ENCODE data around the gene FTO. TPM values are rescaled to one million over a fixed set of nuclear protein-coding genes. Genes with fewer than 3 reads are reported as not detected.

FTO gene
- total and polyA plus RNA-seq, 7 experiments from 2014 or later: 47.2 to 104 (median 58.3) TPM

GRCh38 chr16:53936529-53936928, 232.6 kb downstream of the FTO start:
- H3K9me3 Mint-ChIP-seq: peaks cover 0 to 3% (median 0%) of the 10 kb centered on the region in 11 donors
- H3K36me3 Mint-ChIP-seq: peaks cover 11 to 76% (median 70%) of the 10 kb centered on the region in 5 donors
- Histone ChIP-seq H3K27me3 (ENCODE audit: control insufficient read depth in 2 of 2, insufficient read depth in 2 of 2, low read length in 2 of 2) (no peaks in the 10 kb centered on the region), H3K4me3 (ENCODE audit: low read length) (no peak overlapping the region), H3K9me3 (ENCODE audit: control insufficient read depth in 2 of 3, low read length in 3 of 3) (no peaks in the 10 kb centered on the region), H3K27ac (ENCODE audit: low read depth, low read length) (no peak overlapping the region), H3K4me1 (ENCODE audit: control insufficient read depth in 2 of 2, insufficient read depth in 2 of 2, low read length in 2 of 2) (no peaks in the 10 kb centered on the region), H3K36me3 (ENCODE audit: control insufficient read depth in 2 of 3, insufficient read depth in 3 of 3, low read length in 3 of 3) (peaks cover 0 to 29% (median 0%) of the 10 kb centered on the region in 3 experiments)
- CTCF ChIA-PET: no interaction called here
- intact Hi-C loops (cut with micrococcal nuclease): no loop called here
- DNase-seq (no peak), ATAC-seq (no peak)
- H3K4me3 Mint-ChIP-seq: no peak overlapping the region
- POLR2A ChIA-PET: no interaction called here
- no peak overlapping the region for H3K27ac Mint-ChIP-seq
- no peaks in the 10 kb centered on the region for H3K27me3 Mint-ChIP-seq
- H3K4me1 Mint-ChIP-seq: peaks cover 0 to 8% (median 0%) of the 10 kb centered on the region in 7 donors

GRCh38 chr16:53937161-53937880, 233.4 kb downstream of the FTO start:
- Mint-ChIP-seq H3K4me1 (peaks cover 0 to 8% (median 0%) of the 10 kb centered on the region in 7 donors), H3K27me3 (no peaks in the 10 kb centered on the region), H3K9me3 (peaks cover 0 to 7% (median 0%) of the 10 kb centered on the region in 11 donors), H3K4me3 (no peak overlapping the region), H3K36me3 (peaks cover 16 to 80% (median 77%) of the 10 kb centered on the region in 5 donors), H3K27ac (no peak overlapping the region)
- intact Hi-C loops (cut with micrococcal nuclease): no loop called here
- H3K36me3 ChIP-seq (ENCODE audit: control insufficient read depth in 2 of 3, insufficient read depth in 3 of 3, low read length in 3 of 3): peaks cover 0 to 29% (median 0%) of the 10 kb centered on the region in 3 experiments
- no peak for ATAC-seq
- no peak overlapping the region for H3K4me3 ChIP-seq (ENCODE audit: low read length)
- H3K27ac ChIP-seq (ENCODE audit: low read depth, low read length): no peak overlapping the region
- ChIA-PET CTCF (no interaction called here), POLR2A (no interaction called here)
- no peaks in the 10 kb centered on the region for H3K4me1 ChIP-seq (ENCODE audit: control insufficient read depth in 2 of 2, insufficient read depth in 2 of 2, low read length in 2 of 2)
- no peaks in the 10 kb centered on the region for H3K9me3 ChIP-seq (ENCODE audit: control insufficient read depth in 2 of 3, low read length in 3 of 3)
- no peaks in the 10 kb centered on the region for H3K27me3 ChIP-seq (ENCODE audit: control insufficient read depth in 2 of 2, insufficient read depth in 2 of 2, low read length in 2 of 2)
- no peak for DNase-seq

DNA sequence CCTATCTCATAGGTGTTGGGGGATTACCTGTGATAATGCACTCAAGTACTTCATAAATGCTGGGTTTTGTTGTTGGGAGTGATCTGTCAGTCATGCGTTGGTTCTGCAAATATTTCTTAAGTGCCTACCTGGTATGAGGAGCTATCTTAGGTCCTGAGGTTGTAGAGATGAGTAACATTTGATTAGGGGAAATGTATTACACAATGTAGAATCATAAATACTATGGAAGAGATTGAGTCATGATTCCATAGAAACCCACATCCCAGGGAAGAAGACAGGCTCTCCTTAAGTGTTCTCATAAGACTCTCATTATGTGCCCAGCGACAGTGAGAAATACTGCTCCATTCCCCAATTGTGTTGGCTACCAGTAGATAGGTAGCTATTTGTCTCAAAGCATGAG, 240.1 kb downstream of the FTO start:
- Histone ChIP-seq H3K36me3 (ENCODE audit: control insufficient read depth in 2 of 3, insufficient read depth in 3 of 3, low read length in 3 of 3) (peaks cover 0 to 7% (median 0%) of the 10 kb centered on the region in 3 experiments), H3K4me3 (ENCODE audit: low read length) (no peak overlapping the region), H3K27ac (ENCODE audit: low read depth, low read length) (no peak overlapping the region), H3K9me3 (ENCODE audit: control insufficient read depth in 2 of 3, low read length in 3 of 3) (no peaks in the 10 kb centered on the region), H3K4me1 (ENCODE audit: control insufficient read depth in 2 of 2, insufficient read depth in 2 of 2, low read length in 2 of 2) (no peaks in the 10 kb centered on the region), H3K27me3 (ENCODE audit: control insufficient read depth in 2 of 2, insufficient read depth in 2 of 2, low read length in 2 of 2) (no peaks in the 10 kb centered on the region)
- Mint-ChIP-seq H3K27me3 (no peaks in the 10 kb centered on the region), H3K4me3 (no peak overlapping the region), H3K27ac (no peak overlapping the region), H3K4me1 (peaks cover 0 to 20% (median 11%) of the 10 kb centered on the region in 7 donors), H3K9me3 (peaks cover 0 to 3% (median 0%) of the 10 kb centered on the region in 11 donors), H3K36me3 (peaks cover 4 to 32% (median 25%) of the 10 kb centered on the region in 5 donors)
- no peak for ATAC-seq
- no peak for DNase-seq
- ChIA-PET CTCF (no interaction called here), POLR2A (no interaction called here)
- intact Hi-C loops (cut with micrococcal nuclease): loop anchor here in 1 of 2 donors (2.0 to 10.0 kb wide), 2 partner anchors 171 to 1521 kb away; no protein-coding TSS in a partner anchor

- ATAC-seq: peak; percentile 52
- H3K36me3 Mint-ChIP-seq: peaks cover 4 to 13% (median 8%) of the 10 kb centered on the region in 5 donors
- no peaks in the 10 kb centered on the region for H3K27me3 Mint-ChIP-seq
- Histone ChIP-seq H3K4me3 (ENCODE audit: low read length) (no peak overlapping the region), H3K27ac (ENCODE audit: low read depth, low read length) (no peak overlapping the region), H3K27me3 (ENCODE audit: control insufficient read depth in 2 of 2, insufficient read depth in 2 of 2, low read length in 2 of 2) (no peaks in the 10 kb centered on the region), H3K4me1 (ENCODE audit: control insufficient read depth in 2 of 2, insufficient read depth in 2 of 2, low read length in 2 of 2) (no peaks in the 10 kb centered on the region), H3K9me3 (ENCODE audit: control insufficient read depth in 2 of 3, low read length in 3 of 3) (no peaks in the 10 kb centered on the region), H3K36me3 (ENCODE audit: control insufficient read depth in 2 of 3, insufficient read depth in 3 of 3, low read length in 3 of 3) (no peaks in the 10 kb centered on the region)
- H3K9me3 Mint-ChIP-seq: peaks cover 0 to 3% (median 0%) of the 10 kb centered on the region in 11 donors
- ChIA-PET POLR2A (no interaction called here), CTCF (interaction anchor here (0.5 kb wide), 1 partner anchor 505 kb away, joined by 3 read pairs; no protein-coding TSS in a partner anchor)
- peak overlapping the region in 1 of 9 donors; percentile 33 for H3K27ac Mint-ChIP-seq
- DNase-seq: peak in 1 of 9 donors; percentile 17
- H3K4me1 Mint-ChIP-seq: peaks cover 8 to 33% (median 20%) of the 10 kb centered on the region in 7 donors
- H3K4me3 Mint-ChIP-seq: no peak overlapping the region
- intact Hi-C loops (cut with micrococcal nuclease): loop anchor here in 1 of 2 donors (2.0 to 10.0 kb wide), 4 partner anchors 173 to 1519 kb away; partner anchors contain the start of gene IRX3
Measured at GRCh38 chr16:53945996-53946395, 242.0 kb downstream of the FTO start.

DNA sequence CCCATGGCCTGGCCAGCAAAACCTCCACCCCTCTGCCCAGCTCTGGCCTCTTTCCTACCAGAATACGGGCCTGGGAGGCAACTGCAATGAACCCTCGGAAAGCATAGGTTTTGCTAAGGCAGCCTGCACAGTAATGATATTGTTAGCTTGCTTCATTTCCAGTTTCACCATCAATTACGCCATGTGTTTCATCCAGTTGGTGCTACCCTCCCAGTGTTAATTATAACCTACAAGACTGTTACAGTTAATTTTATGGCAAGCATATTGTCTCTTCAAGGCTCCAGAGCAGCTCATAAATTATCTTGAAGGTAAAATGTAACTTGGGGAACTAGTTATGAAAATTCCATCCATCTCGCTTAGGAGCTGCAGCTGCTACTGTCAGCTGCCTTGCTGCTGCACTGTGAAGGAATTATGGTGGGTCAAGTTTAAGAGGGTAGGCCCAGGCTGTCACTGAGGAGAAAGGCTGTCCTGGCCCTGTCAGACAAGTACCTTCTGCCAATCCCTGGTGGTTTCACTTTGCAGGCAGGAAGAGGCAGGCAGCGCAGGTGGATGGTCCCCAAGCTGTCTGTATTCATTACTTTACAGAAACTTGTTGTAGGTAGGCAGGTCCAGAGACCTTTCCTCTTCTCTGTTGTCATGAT, 242.9 kb downstream of the FTO start:
- no peaks in the 10 kb centered on the region for H3K27me3 ChIP-seq (ENCODE audit: control insufficient read depth in 2 of 2, insufficient read depth in 2 of 2, low read length in 2 of 2)
- H3K4me3 ChIP-seq (ENCODE audit: low read length): no peak overlapping the region
- POLR2A ChIA-PET: no interaction called here
- peaks cover 3 to 8% (median 4%) of the 10 kb centered on the region in 5 donors for H3K36me3 Mint-ChIP-seq
- H3K4me1 Mint-ChIP-seq: peaks cover 14 to 42% (median 29%) of the 10 kb centered on the region in 7 donors
- no peak overlapping the region for H3K4me3 Mint-ChIP-seq
- no peak overlapping the region for H3K27ac ChIP-seq (ENCODE audit: low read depth, low read length)
- H3K36me3 ChIP-seq (ENCODE audit: control insufficient read depth in 2 of 3, insufficient read depth in 3 of 3, low read length in 3 of 3): no peaks in the 10 kb centered on the region
- peaks cover 0 to 3% (median 0%) of the 10 kb centered on the region in 11 donors for H3K9me3 Mint-ChIP-seq
- CTCF ChIA-PET: interaction anchor here (1.2 kb wide), 1 partner anchor 198 kb away, joined by 3 read pairs; no protein-coding TSS in a partner anchor
- peaks cover 1 to 2% of the 10 kb centered on the region in 2 donors for H3K4me1 ChIP-seq (ENCODE audit: control insufficient read depth in 2 of 2, insufficient read depth in 2 of 2, low read length in 2 of 2)
- H3K27ac Mint-ChIP-seq: peak overlapping the region in 2 of 9 donors; percentile 6 to 48
- intact Hi-C loops (cut with micrococcal nuclease): loop anchor here in 1 of 2 donors (2.0 to 10.0 kb wide), 3 partner anchors 340 to 1518 kb away; partner anchors contain the start of gene IRX3
- no peaks in the 10 kb centered on the region for H3K27me3 Mint-ChIP-seq
- DNase-seq (no peak), ATAC-seq (no peak)
- H3K9me3 ChIP-seq (ENCODE audit: control insufficient read depth in 2 of 3, low read length in 3 of 3): no peaks in the 10 kb centered on the region

GRCh38 chr16:53947642-53948041, 243.7 kb downstream of the FTO start:
- intact Hi-C loops (cut with micrococcal nuclease): loop anchor here in 1 of 2 donors (2.0 to 10.0 kb wide), 3 partner anchors 340 to 1517 kb away; partner anchors contain the start of gene IRX3
- ChIA-PET POLR2A (no interaction called here), CTCF (interaction anchor here (1.2 kb wide), 1 partner anchor 199 kb away, joined by 3 read pairs; no protein-coding TSS in a partner anchor)
- H3K27me3 Mint-ChIP-seq: no peaks in the 10 kb centered on the region
- H3K36me3 Mint-ChIP-seq: peaks cover 0 to 3% (median 0%) of the 10 kb centered on the region in 5 donors
- H3K9me3 Mint-ChIP-seq: no peaks in the 10 kb centered on the region
- ATAC-seq: no peak
- DNase-seq: no peak
- H3K4me1 Mint-ChIP-seq: peaks cover 22 to 49% (median 36%) of the 10 kb centered on the region in 7 donors
- no peak overlapping the region for H3K4me3 Mint-ChIP-seq
- Histone ChIP-seq H3K27me3 (ENCODE audit: control insufficient read depth in 2 of 2, insufficient read depth in 2 of 2, low read length in 2 of 2) (no peaks in the 10 kb centered on the region), H3K9me3 (ENCODE audit: control insufficient read depth in 2 of 3, low read length in 3 of 3) (no peaks in the 10 kb centered on the region), H3K4me1 (ENCODE audit: control insufficient read depth in 2 of 2, insufficient read depth in 2 of 2, low read length in 2 of 2) (peaks cover 4 to 6% of the 10 kb centered on the region in 2 donors), H3K4me3 (ENCODE audit: low read length) (no peak overlapping the region), H3K27ac (ENCODE audit: low read depth, low read length) (no peak overlapping the region), H3K36me3 (ENCODE audit: control insufficient read depth in 2 of 3, insufficient read depth in 3 of 3, low read length in 3 of 3) (no peaks in the 10 kb centered on the region)
- no peak overlapping the region for H3K27ac Mint-ChIP-seq

Measured in naive thymus-derived CD4-positive, alpha-beta T cell (primary cell).